Gastrocnemius medialis (tissue), 4 donors: ENCODE data around the gene PLCE1. TPM values are rescaled to one million over a fixed set of nuclear protein-coding genes. Genes with fewer than 3 reads are reported as not detected.
A peak's percentile ranks its signal among the peaks of the same experiment; 100 is the strongest.

Experiments
- ATAC-seq, 2 donors: fragments of 150-250 bp; one replicate each; pipeline ENCODE4 v1.9.1; 2016
- DNase-seq, 2 donors: peaks; one replicate each; pipeline ENCODE4 v3.0.0-alpha.2; 2019
- H3K27ac ChIP-seq, 4 donors: fragments of 200-600 bp; sonication (generic); 1 replicate in 1 of 4; 2 replicates in 3 of 4; pipeline ENCODE4 v1.5.1; 2016 to 2018; ENCODE audit warnings: mild to moderate bottlenecking in 2 of 4, moderate library complexity in 1 of 4
- H3K27me3 ChIP-seq, 3 donors: fragments of 200-600 bp; sonication (generic) in 2 of 3; 1 replicate in 1 of 3; 2 replicates in 2 of 3; pipeline versions ENCODE4 v1.5.1 to v1.6.0; 2016 to 2019; ENCODE audit warnings: mild to moderate bottlenecking in 1 of 3, moderate library complexity in 1 of 3
- H3K36me3 ChIP-seq, 2 donors: fragments of 200-600 bp; sonication (generic) in 1 of 2; one replicate each; pipeline ENCODE4 v1.5.1; 2017 to 2018
- H3K4me1 ChIP-seq, 2 donors: fragments of 200-600 bp; sonication (generic) in 1 of 2; one replicate each; pipeline ENCODE4 v1.5.1; 2016 to 2017; ENCODE audit warnings: mild to moderate bottlenecking in 2 of 2
- H3K4me3 ChIP-seq, 4 donors: fragments of 200-600 bp; sonication (generic) in 3 of 4; 1 replicate in 1 of 4; 2 replicates in 3 of 4; pipeline ENCODE4 v1.5.1; 2016 to 2019; ENCODE audit warnings: mild to moderate bottlenecking in 2 of 4
- H3K9me3 ChIP-seq, 3 donors: fragments of 200-600 bp; sonication (generic) in 2 of 3; 1 replicate in 1 of 3; 2 replicates in 2 of 3; pipeline ENCODE4 v1.5.1; 2016 to 2019
- CTCF ChIP-seq, 5 experiments: fragments of 450-650 bp in 3 of 5; fragments of 200-600 bp in 2 of 5; sonication (generic) in 2 of 5; IDR thresholded peaks in 4 of 5; conservative IDR thresholded peaks in 1 of 5; 1 replicate in 4 of 5; 2 replicates in 1 of 5; pipeline ENCODE4 v1.5.1; 2016 to 2019; ENCODE audit warnings: antibody characterized with exemption in 5 of 5, mild to moderate bottlenecking in 3 of 5, moderate library complexity in 3 of 5
- POLR2A ChIP-seq, 2 donors: fragments of 450-650 bp; IDR thresholded peaks; one replicate each; pipeline ENCODE4 v1.6.1; 2017; ENCODE audit warnings: antibody characterized with exemption in 2 of 2, mild to moderate bottlenecking in 2 of 2, moderate library complexity in 2 of 2
- in situ Hi-C, 4 donors: fragments of 200-750 bp; cut with MboI; loops; one replicate each; pipeline versions ENCODE4 v1.15.0 to v1.8.0; 2017; ENCODE audit warnings: low sequenced_read_pairs in 4 of 4
- intact Hi-C: fragments of 100-400 bp; cut with DNase I; formaldehyde crosslinking; loops from one replicate; pipeline ENCODE4 v1.15.1; 2023; ENCODE audit warnings: low total_unique reads
- total RNA-seq, 4 donors: library from RNA; depleted of rRNA; stranded (reverse); fragments of >200 nt; gene quantifications; one replicate each; pipeline versions ENCODE4 v1.1.0 to v1.2.3, GENCODE V29; 2016

The PLCE1 gene
- total RNA-seq, 4 donors from 2014 or later, result 2.7 to 5.9 (median 3.8) TPM

GRCh38 chr10:93991596-93992284, 2.0 kb upstream of the PLCE1 start:
- DNase-seq (peak; percentile 25 to 51), ATAC-seq (peak; percentile 67 to 71)
- no peaks in the 10 kb centered on the region for H3K27me3 ChIP-seq
- H3K27ac ChIP-seq, result peak overlapping the region in 1 of 4 donors; percentile 1
- intact Hi-C loops, result loop anchor here (2.0 to 5.0 kb wide), 4 partner anchors 45 to 289 kb away; partner anchors contain the start of gene FRA10AC1
- H3K36me3 ChIP-seq, result no peaks in the 10 kb centered on the region
- H3K4me3 ChIP-seq, result no peak overlapping the region
- no peak for TF ChIP-seq POLR2A (IDR thresholded peaks at IDR 0.05)
- H3K4me1 ChIP-seq, result peaks cover 6 to 22% of the 10 kb centered on the region in 2 donors
- H3K9me3 ChIP-seq, result no peaks in the 10 kb centered on the region
- in situ Hi-C loops, result no loop called here

- TF ChIP-seq CTCF (IDR thresholded peaks at IDR 0.05 in 4 of 5, conservative IDR thresholded peaks at IDR 0.05 in 1 of 5) (no peak), POLR2A (IDR thresholded peaks at IDR 0.05) (no peak)
- H3K27ac ChIP-seq, result no peak overlapping the region
- no peak overlapping the region for H3K4me3 ChIP-seq
- H3K9me3 ChIP-seq, result no peaks in the 10 kb centered on the region
- no peak for DNase-seq
- H3K27me3 ChIP-seq, result no peaks in the 10 kb centered on the region
- intact Hi-C loops (loop anchor here (2.0 to 5.0 kb wide), 4 partner anchors 46 to 290 kb away; partner anchors contain the start of gene FRA10AC1), in situ Hi-C loops (no loop called here)
- peaks cover 6 to 22% of the 10 kb centered on the region in 2 donors for H3K4me1 ChIP-seq
- no peak for ATAC-seq
- no peaks in the 10 kb centered on the region for H3K36me3 ChIP-seq
These were observed 1.2 kb upstream of the PLCE1 start for GRCh38 chr10:93992400-93993030.

GRCh38 chr10:93993414-93993781, 333 bp upstream of the PLCE1 start:
- DNase-seq (no peak), ATAC-seq (peak; percentile 13 to 35)
- TF ChIP-seq POLR2A (IDR thresholded peaks at IDR 0.05), result no peak
- TF ChIP-seq CTCF (IDR thresholded peaks at IDR 0.05 in 4 of 5, conservative IDR thresholded peaks at IDR 0.05 in 1 of 5), result no peak
- no peaks in the 10 kb centered on the region for H3K36me3 ChIP-seq
- no peaks in the 10 kb centered on the region for H3K9me3 ChIP-seq
- H3K27me3 ChIP-seq, result no peaks in the 10 kb centered on the region
- intact Hi-C loops (loop anchor here (2.0 to 5.0 kb wide), 4 partner anchors 47 to 291 kb away; partner anchors contain the start of gene FRA10AC1), in situ Hi-C loops (no loop called here)
- peak overlapping the region in 2 of 4 donors; percentile 44 to 56 for H3K27ac ChIP-seq
- peaks cover 6 to 22% of the 10 kb centered on the region in 2 donors for H3K4me1 ChIP-seq
- peak overlapping the region; percentile 46 to 56 (median 50) for H3K4me3 ChIP-seq

GRCh38 chr10:93994438-93994801, 689 bp downstream of the PLCE1 start:
- TF ChIP-seq POLR2A (IDR thresholded peaks at IDR 0.05) (no peak), CTCF (IDR thresholded peaks at IDR 0.05 in 4 of 5, conservative IDR thresholded peaks at IDR 0.05 in 1 of 5) (no peak)
- DNase-seq (no peak), ATAC-seq (no peak)
- peak overlapping the region in 3 of 4 donors; percentile 44 to 57 (median 56) for H3K27ac ChIP-seq
- in situ Hi-C loops (no loop called here), intact Hi-C loops (loop anchor here (1.0 to 5.0 kb wide), 4 partner anchors 8 to 292 kb away; partner anchors contain the start of gene FRA10AC1)
- peaks cover 6 to 22% of the 10 kb centered on the region in 2 donors for H3K4me1 ChIP-seq
- H3K27me3 ChIP-seq, result no peaks in the 10 kb centered on the region
- H3K4me3 ChIP-seq, result peak overlapping the region; percentile 50 to 58 (median 55)
- H3K36me3 ChIP-seq, result no peaks in the 10 kb centered on the region
- H3K9me3 ChIP-seq, result no peaks in the 10 kb centered on the region

DNA sequence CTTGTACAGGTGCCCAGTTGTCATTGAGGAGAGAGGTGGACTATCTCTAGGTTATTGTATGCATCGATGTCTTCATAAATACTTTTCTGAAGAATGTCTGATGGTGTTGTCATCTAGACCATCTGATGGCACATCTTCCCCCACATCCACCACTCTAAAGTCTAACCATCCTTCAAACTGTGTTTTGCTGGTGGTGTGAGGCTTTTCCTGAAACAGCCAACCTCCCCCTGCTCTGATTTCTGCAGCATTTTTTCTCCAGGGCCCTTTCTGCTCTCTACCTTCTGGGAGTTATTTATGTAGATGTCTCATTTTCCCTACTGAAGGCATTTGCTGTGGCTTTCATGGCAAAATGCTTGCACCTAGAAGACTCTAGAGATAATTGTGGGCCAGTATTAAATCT, 1.5 kb downstream of the PLCE1 start:
- TF ChIP-seq CTCF (IDR thresholded peaks at IDR 0.05 in 4 of 5, conservative IDR thresholded peaks at IDR 0.05 in 1 of 5) (no peak), POLR2A (IDR thresholded peaks at IDR 0.05) (no peak)
- DNase-seq, result no peak
- H3K36me3 ChIP-seq, result no peaks in the 10 kb centered on the region
- H3K27me3 ChIP-seq, result no peaks in the 10 kb centered on the region
- in situ Hi-C loops, result no loop called here
- no peaks in the 10 kb centered on the region for H3K9me3 ChIP-seq
- ATAC-seq, result no peak
- H3K4me1 ChIP-seq, result peaks cover 6 to 22% of the 10 kb centered on the region in 2 donors
- no peak overlapping the region for H3K27ac ChIP-seq
- intact Hi-C loops, result no loop called here
- no peak overlapping the region for H3K4me3 ChIP-seq
